Gastrocnemius medialis (tissue), 4 donors: Measurements from ENCODE around the gene KCNJ3.

Source experiments
- POLR2A ChIP-seq, 2 donors: fragments of 450-650 bp; IDR thresholded peaks; one replicate each; pipeline ENCODE4 v1.6.1; 2017; ENCODE audit warnings: antibody characterized with exemption in 2 of 2, mild to moderate bottlenecking in 2 of 2, moderate library complexity in 2 of 2
- TF ChIP-seq, protein P1 (sequence below), 5 experiments: fragments of 450-650 bp in 3 of 5; fragments of 200-600 bp in 2 of 5; sonication (generic) in 2 of 5; IDR thresholded peaks in 4 of 5; conservative IDR thresholded peaks in 1 of 5; 1 replicate in 4 of 5; 2 replicates in 1 of 5; pipeline ENCODE4 v1.5.1; 2016 to 2019; ENCODE audit warnings: antibody characterized with exemption in 5 of 5, mild to moderate bottlenecking in 3 of 5, moderate library complexity in 3 of 5

DNA sequence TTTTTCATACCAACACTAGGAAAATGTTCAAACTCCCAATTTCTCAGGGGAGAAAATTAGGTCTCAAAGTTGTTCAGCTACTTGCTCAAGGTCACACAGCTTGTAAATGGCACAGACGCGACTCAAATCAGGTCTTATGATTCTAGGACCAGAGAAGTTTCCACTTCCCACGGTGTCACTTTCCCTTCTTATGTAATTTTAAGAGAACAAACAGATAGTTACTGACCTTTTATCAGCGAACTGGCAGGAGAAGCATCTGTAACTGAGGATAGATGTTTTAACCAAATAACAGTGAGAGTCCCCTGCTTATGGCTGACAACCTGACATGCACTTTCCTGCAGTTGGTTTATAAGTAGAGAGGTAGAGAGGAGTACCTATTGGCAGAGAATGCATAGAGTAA lies 2.1 kb upstream of the KCNJ3 start:
- TF ChIP-seq, protein P1, sequence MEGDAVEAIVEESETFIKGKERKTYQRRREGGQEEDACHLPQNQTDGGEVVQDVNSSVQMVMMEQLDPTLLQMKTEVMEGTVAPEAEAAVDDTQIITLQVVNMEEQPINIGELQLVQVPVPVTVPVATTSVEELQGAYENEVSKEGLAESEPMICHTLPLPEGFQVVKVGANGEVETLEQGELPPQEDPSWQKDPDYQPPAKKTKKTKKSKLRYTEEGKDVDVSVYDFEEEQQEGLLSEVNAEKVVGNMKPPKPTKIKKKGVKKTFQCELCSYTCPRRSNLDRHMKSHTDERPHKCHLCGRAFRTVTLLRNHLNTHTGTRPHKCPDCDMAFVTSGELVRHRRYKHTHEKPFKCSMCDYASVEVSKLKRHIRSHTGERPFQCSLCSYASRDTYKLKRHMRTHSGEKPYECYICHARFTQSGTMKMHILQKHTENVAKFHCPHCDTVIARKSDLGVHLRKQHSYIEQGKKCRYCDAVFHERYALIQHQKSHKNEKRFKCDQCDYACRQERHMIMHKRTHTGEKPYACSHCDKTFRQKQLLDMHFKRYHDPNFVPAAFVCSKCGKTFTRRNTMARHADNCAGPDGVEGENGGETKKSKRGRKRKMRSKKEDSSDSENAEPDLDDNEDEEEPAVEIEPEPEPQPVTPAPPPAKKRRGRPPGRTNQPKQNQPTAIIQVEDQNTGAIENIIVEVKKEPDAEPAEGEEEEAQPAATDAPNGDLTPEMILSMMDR (IDR thresholded peaks at IDR 0.05 in 4 of 5, conservative IDR thresholded peaks at IDR 0.05 in 1 of 5): no peak
- no peak for TF ChIP-seq POLR2A (IDR thresholded peaks at IDR 0.05)
